SU-DHL-6 (cell line): Measurements from ENCODE around the gene ZNF768.

Experiments
- H2AFZ ChIP-seq: fragments of 200-600 bp; sonication (generic); 2 replicates; pipeline ENCODE4 v1.6.1; 2014; ENCODE audit warnings: low read depth, mild to moderate bottlenecking, moderate library complexity, mixed read lengths, antibody characterized with exemption, low read length; ENCODE audit not compliant: severe bottlenecking
- H3F3A ChIP-seq: fragments of 200-600 bp; shearing (Covaris generic); 2 replicates; pipeline ENCODE4 v1.6.0; 2016; ENCODE audit warnings: antibody characterized with exemption, mild to moderate bottlenecking; ENCODE audit not compliant: insufficient read depth
- H3K27ac ChIP-seq: fragments of 200-600 bp; sonication (generic); 2 replicates; pipeline ENCODE4 v1.5.1; 2016; ENCODE audit warnings: low read depth, mild to moderate bottlenecking, low read length, moderate library complexity, mixed read lengths
- H3K27me3 ChIP-seq: fragments of 200-600 bp; sonication (generic), shearing (Covaris generic); 2 replicates; pipeline ENCODE4 v1.6.0; 2014; ENCODE audit warnings: mild to moderate bottlenecking, low read length
- H3K36me3 ChIP-seq: fragments of 200-600 bp; sonication (generic); 2 replicates; pipeline ENCODE4 v1.6.1; 2014; ENCODE audit warnings: mild to moderate bottlenecking, low read length, mixed read lengths
- H3K4me2 ChIP-seq: fragments of 300-600, 200-600 bp; shearing (Covaris generic), sonication (generic); 2 replicates; pipeline ENCODE4 v1.6.0; 2014; ENCODE audit warnings: low read length, low read depth, mild to moderate bottlenecking; ENCODE audit not compliant: poor library complexity, severe bottlenecking
- H3K4me3 ChIP-seq: fragments of 200-600 bp; sonication (generic); 2 replicates; pipeline ENCODE4 v1.5.1; 2014; ENCODE audit warnings: antibody characterized with exemption, low read length, mild to moderate bottlenecking, mixed read lengths; ENCODE audit not compliant: insufficient read depth, poor library complexity, severe bottlenecking
- H3K79me2 ChIP-seq: fragments of 200-600 bp; sonication (generic); 2 replicates; pipeline ENCODE4 v1.6.1; 2014; ENCODE audit warnings: mild to moderate bottlenecking, low read length, moderate library complexity; ENCODE audit not compliant: insufficient read depth
- H3K9ac ChIP-seq: fragments of 200-600 bp; sonication (generic); 2 replicates; pipeline ENCODE4 v1.7.0; 2014; ENCODE audit warnings: mild to moderate bottlenecking, low read length
- H3K9me2 ChIP-seq: fragments of 200-600 bp; sonication (generic); replicated peaks from 2 replicates; pipeline ENCODE4 v1.6.1; 2014; ENCODE audit warnings: low read length; ENCODE audit not compliant: insufficient read depth
- H3K9me3 ChIP-seq: fragments of 200-600 bp; sonication (generic); 2 replicates; pipeline ENCODE4 v1.6.1; 2014; ENCODE audit warnings: low read length, mixed read lengths; ENCODE audit not compliant: insufficient read depth
- H4K20me1 ChIP-seq: fragments of 200-600 bp; sonication (generic); 2 replicates; pipeline ENCODE4 v1.6.1; 2014; ENCODE audit warnings: low read depth, mild to moderate bottlenecking, antibody characterized with exemption, low read length, moderate library complexity, mixed read lengths
- CTCF ChIP-seq: fragments of 200-600 bp; sonication (generic); IDR thresholded peaks from one replicate; pipeline ENCODE4 v1.5.1; 2017; ENCODE audit warnings: antibody characterized with exemption, mild to moderate bottlenecking, low read length, moderate library complexity; ENCODE audit not compliant: insufficient read depth, poor library complexity, severe bottlenecking
- EZH2phosphoT487 ChIP-seq: fragments of 200-600 bp; sonication (generic), shearing (Covaris generic); conservative IDR thresholded peaks from 2 replicates; pipeline ENCODE4 v1.6.1; 2018; ENCODE audit warnings: mild to moderate bottlenecking, antibody characterized with exemption, low read length, moderate library complexity, mixed read lengths

Gene ZNF768

GRCh38 chr16:30510376-30510938 is 15.9 kb downstream of the ZNF768 start:
- Histone ChIP-seq H3F3A (peaks cover 11% of the 10 kb centered on the region; the same call in 1 of the 2 replicates), H3K36me3 (peaks cover 45% of the 10 kb centered on the region), H3K9ac (no peak overlapping the region), H4K20me1 (no peaks in the 10 kb centered on the region), H3K9me3 (no peaks in the 10 kb centered on the region), H2AFZ (no peak overlapping the region), H3K79me2 (no peaks in the 10 kb centered on the region), H3K27me3 (no peaks in the 10 kb centered on the region), H3K9me2 (no peaks in the 10 kb centered on the region), H3K4me2 (no peak overlapping the region), H3K27ac (no peak overlapping the region), H3K4me3 (no peak overlapping the region)
- no peak for TF ChIP-seq CTCF
- no peak for TF ChIP-seq EZH2phosphoT487

- H3K36me3 ChIP-seq, result peaks cover 43% of the 10 kb centered on the region
- no peak for TF ChIP-seq CTCF
- TF ChIP-seq EZH2phosphoT487, result no peak
Measured at GRCh38 chr16:30509081-30509765, 17.1 kb downstream of the ZNF768 start.

GRCh38 chr16:30503403-30504296 is 22.7 kb downstream of the ZNF768 start:
- Histone ChIP-seq H3F3A (peaks cover 7% of the 10 kb centered on the region), H3K27me3 (no peaks in the 10 kb centered on the region), H3K9me3 (no peaks in the 10 kb centered on the region), H3K9ac (no peak overlapping the region), H3K9me2 (no peaks in the 10 kb centered on the region), H3K27ac (no peak overlapping the region), H3K36me3 (peaks cover 32% of the 10 kb centered on the region; the same call in 1 of the 2 replicates), H3K4me2 (no peak overlapping the region), H4K20me1 (no peaks in the 10 kb centered on the region), H3K79me2 (peaks cover 3% of the 10 kb centered on the region; the same call in 1 of the 2 replicates), H3K4me3 (no peak overlapping the region), H2AFZ (no peak overlapping the region)
- TF ChIP-seq CTCF (no peak), EZH2phosphoT487 (no peak)

More at GRCh38 chr16:30509081-30509765, 17.1 kb downstream of the ZNF768 start:
- H3K27me3 ChIP-seq, result no peaks in the 10 kb centered on the region
- H2AFZ ChIP-seq, result no peak overlapping the region
- H3F3A ChIP-seq, result peaks cover 11% of the 10 kb centered on the region; the same call in 1 of the 2 replicates
- no peaks in the 10 kb centered on the region for H3K9me3 ChIP-seq
- H3K4me3 ChIP-seq, result no peak overlapping the region
- no peak overlapping the region for H3K4me2 ChIP-seq
- H3K9ac ChIP-seq, result no peak overlapping the region
- no peaks in the 10 kb centered on the region for H3K79me2 ChIP-seq
- H3K9me2 ChIP-seq, result no peaks in the 10 kb centered on the region
- H3K27ac ChIP-seq, result no peak overlapping the region
- no peaks in the 10 kb centered on the region for H4K20me1 ChIP-seq
